ENCODE data around the gene ORM1.

ORM1 gene

DNA sequence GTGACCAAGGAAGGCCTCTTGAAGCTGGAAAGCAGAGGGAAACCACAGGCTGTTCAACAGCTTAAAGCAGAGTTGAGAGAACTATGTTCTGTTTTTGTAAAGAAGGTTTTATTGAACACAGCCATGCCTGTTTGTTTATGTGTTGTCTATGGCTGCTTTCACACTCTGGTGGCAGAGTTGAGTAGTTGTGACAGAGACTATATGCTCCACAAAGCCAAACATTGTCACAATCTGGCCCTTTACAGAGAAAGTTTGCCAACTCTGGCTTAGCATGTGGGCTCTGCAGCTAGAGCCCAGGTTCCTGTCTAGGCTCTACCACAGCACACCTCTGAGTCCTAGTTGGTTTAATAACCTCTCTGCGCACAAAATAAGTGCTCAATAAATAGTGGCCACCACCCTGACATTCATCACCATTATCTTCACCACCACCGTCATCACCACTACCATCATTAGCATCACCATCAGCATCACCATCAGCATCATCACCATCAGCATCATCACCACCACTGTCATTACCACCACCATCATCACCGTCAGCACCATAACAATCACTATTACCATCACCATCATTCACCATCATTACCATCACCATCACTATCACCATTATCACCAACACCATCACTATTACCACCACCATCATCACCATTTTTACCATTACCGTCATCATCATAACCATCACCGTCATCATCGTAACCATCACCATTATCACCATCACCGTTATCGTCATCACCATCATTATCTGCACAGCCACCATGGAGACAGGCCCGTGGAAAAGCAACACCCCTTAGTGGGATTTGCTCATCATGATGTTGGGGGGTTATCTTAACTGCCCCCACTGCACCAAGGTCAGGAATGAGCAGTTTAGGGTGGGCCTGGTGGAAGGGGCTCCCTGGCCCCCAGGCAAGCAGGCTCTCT, 46.6 kb downstream of the ORM1 start:
- Histone ChIP-seq H3K4me3 (ENCODE audit: extremely low read depth, insufficient read depth, low read length, poor library complexity, severe bottlenecking) (no peak overlapping the region), H3K27ac (ENCODE audit: low read depth, low read length, severe bottlenecking) (no peak overlapping the region), H3K4me1 (ENCODE audit: control insufficient read depth, insufficient read depth, low read length, poor library complexity, severe bottlenecking) (peaks cover 27% of the 10 kb centered on the region), H3K36me3 (ENCODE audit: control insufficient read depth, insufficient read depth, low read length) (peaks cover 40% of the 10 kb centered on the region), H3K9me3 (ENCODE audit: control insufficient read depth, low read length) (no peaks in the 10 kb centered on the region)
- 89 to 96% methylated on average over 3 to 5 of the region's 9 CpGs for WGBS, 2 experiments (ENCODE audit: insufficient coverage in 2 of 2)

DNA sequence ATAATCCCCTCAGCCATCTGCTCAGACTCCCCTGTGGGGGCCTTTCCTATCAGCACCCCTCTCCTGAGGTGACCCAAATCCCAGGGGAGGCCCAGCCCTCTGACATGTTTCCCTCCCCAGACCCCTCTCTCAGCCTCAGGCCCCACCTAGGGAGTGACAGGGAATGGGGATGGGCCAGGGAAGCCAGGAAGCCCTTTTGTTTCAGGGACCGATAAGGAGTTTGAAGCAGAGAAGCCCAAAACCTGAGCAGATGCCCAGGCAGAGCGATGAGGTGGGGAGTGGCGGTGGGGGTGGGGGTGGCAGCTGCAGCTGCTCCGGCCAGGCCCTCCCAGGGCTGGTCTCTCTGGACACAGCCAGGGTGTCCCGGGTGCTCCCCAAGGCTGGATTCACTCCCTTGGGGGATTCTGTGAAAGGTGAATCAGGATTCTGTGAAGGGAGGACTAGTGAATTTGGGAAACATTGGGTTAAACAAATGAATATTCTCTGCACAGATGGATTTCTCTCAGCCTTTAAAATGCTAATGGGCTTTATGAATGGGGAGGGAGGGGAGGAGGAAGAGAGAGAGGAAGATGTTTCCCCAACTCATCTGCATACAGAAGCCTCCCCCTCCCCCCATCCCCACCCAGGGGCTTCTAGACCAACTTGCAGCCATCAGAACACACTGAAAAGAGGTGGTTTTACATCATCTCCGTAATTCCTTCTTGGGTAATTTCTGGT, 47.5 kb downstream of the ORM1 start:
- H3K36me3 ChIP-seq (ENCODE audit: control insufficient read depth, insufficient read depth, low read length): peaks cover 33% of the 10 kb centered on the region
- H3K27ac ChIP-seq (ENCODE audit: low read depth, low read length, severe bottlenecking): no peak overlapping the region
- peaks cover 27% of the 10 kb centered on the region for H3K4me1 ChIP-seq (ENCODE audit: control insufficient read depth, insufficient read depth, low read length, poor library complexity, severe bottlenecking)
- WGBS, 2 experiments (ENCODE audit: insufficient coverage in 2 of 2): 21 to 36% methylated on average over 5 to 6 of the region's 6 CpGs
- H3K9me3 ChIP-seq (ENCODE audit: control insufficient read depth, low read length): no peaks in the 10 kb centered on the region
- H3K4me3 ChIP-seq (ENCODE audit: extremely low read depth, insufficient read depth, low read length, poor library complexity, severe bottlenecking): no peak overlapping the region

DNA sequence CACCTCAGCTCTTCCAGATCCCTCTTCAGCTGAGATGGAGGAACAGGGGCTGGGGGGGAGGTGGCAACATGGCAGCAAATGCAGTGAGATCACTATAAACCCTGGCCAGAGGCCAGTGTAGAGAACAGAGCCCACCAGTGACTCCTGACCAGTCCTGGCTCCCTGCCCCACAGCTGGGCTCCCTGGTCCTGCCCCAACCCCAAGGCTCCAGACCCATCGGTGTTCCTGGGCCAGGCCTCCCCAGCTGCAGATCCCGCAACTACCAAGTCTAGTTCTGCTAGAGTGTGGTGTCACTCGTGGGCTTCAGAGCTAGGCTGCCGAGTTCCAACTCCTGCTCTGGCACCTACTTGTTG, 48.0 kb downstream of the ORM1 start:
- H3K4me3 ChIP-seq (ENCODE audit: extremely low read depth, insufficient read depth, low read length, poor library complexity, severe bottlenecking): no peak overlapping the region
- no peaks in the 10 kb centered on the region for H3K9me3 ChIP-seq (ENCODE audit: control insufficient read depth, low read length)
- no peak overlapping the region for H3K27ac ChIP-seq (ENCODE audit: low read depth, low read length, severe bottlenecking)
- peaks cover 27% of the 10 kb centered on the region for H3K4me1 ChIP-seq (ENCODE audit: control insufficient read depth, insufficient read depth, low read length, poor library complexity, severe bottlenecking)
- H3K36me3 ChIP-seq (ENCODE audit: control insufficient read depth, insufficient read depth, low read length): peaks cover 33% of the 10 kb centered on the region
- 62 to 74% methylated on average over 2 to 4 of the region's 4 CpGs for WGBS, 2 experiments (ENCODE audit: insufficient coverage in 2 of 2)

DNA sequence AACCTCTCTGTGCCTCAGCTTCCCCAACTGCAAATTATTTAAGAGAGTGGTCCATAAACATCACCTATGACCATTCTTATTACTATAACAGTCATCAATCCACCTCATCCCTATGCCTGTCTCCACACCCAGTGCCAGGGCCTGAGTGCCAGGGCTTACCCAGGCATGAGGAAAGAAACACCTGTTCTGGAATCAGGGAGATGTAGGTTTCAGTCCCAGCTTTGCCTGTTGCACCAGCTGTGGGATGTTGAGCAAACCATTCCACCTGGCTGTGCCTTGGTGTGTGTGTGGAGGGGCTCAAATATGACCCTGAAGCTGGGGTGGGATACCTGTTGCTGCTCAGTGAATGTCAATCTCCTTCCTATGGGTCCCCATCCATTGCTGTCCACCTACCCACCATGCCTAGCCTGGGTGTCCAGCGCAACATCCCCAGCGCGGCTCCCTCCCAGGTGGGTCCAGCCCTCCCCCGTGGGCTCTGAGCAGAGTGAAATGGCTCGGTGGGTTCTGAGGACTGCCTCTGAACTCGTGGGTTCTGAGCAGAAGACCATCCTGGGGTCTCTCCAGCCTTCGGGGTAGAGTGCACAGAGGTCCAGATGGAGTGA, 48.5 kb downstream of the ORM1 start:
- no peak overlapping the region for H3K27ac ChIP-seq (ENCODE audit: low read depth, low read length, severe bottlenecking)
- peaks cover 34% of the 10 kb centered on the region for H3K36me3 ChIP-seq (ENCODE audit: control insufficient read depth, insufficient read depth, low read length)
- no peak overlapping the region for H3K4me3 ChIP-seq (ENCODE audit: extremely low read depth, insufficient read depth, low read length, poor library complexity, severe bottlenecking)
- peaks cover 23% of the 10 kb centered on the region for H3K4me1 ChIP-seq (ENCODE audit: control insufficient read depth, insufficient read depth, low read length, poor library complexity, severe bottlenecking)
- no peaks in the 10 kb centered on the region for H3K9me3 ChIP-seq (ENCODE audit: control insufficient read depth, low read length)
- WGBS, 2 experiments (ENCODE audit: insufficient coverage in 2 of 2): 84 to 90% methylated on average over 7 of the region's 7 CpGs

DNA sequence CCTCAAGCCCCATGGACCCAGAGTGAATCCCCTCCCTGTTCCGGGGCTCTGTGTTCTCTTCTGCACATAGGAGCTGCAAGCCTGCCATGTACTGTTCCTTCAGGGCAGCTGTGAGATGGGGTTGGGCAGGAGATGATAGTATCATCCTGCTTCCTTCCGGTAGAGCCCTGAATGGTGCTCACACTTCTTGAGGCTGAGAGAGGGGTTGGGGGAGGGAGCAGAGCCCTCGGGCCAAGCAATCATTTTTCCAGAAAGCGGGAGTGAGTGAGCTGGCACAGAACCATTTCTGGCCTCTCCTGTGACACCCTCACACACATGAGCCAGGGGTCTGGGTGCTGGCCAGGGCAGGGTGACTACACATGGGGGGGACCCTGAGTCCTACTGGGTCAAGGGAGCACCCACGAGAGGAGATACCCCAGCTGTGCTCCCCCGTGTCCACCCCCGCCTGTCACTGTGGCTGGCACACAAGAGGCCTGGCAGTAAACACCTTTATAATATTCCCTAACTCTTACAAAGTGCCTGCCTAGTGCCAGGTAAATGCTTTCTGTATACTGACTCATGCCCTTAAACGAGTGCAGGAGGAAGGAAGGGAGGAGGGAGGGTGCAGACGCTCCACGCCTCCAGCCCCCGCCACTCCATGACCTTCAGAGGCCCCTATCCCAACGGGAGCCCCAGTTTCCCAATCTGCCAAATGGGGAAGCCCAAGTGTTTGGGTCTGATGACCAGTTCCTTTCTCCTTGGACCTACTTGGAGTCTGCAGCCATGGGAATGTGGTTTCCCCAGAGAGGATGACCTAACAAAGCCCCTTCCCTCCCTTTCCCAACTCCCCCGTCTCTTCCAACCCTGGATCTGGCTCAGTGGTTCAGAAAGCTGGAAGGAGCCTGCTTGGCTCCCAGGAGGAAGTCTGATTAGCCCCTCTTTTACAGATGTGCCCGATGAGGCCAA, 49.3 kb downstream of the ORM1 start:
- Histone ChIP-seq H3K4me3 (ENCODE audit: extremely low read depth, insufficient read depth, low read length, poor library complexity, severe bottlenecking) (no peak overlapping the region), H3K4me1 (ENCODE audit: control insufficient read depth, insufficient read depth, low read length, poor library complexity, severe bottlenecking) (peaks cover 21% of the 10 kb centered on the region), H3K36me3 (ENCODE audit: control insufficient read depth, insufficient read depth, low read length) (peaks cover 39% of the 10 kb centered on the region), H3K27ac (ENCODE audit: low read depth, low read length, severe bottlenecking) (no peak overlapping the region), H3K9me3 (ENCODE audit: control insufficient read depth, low read length) (no peaks in the 10 kb centered on the region)
- WGBS, 2 experiments (ENCODE audit: insufficient coverage in 2 of 2): 67 to 75% methylated on average over 9 of the region's 14 CpGs

DNA sequence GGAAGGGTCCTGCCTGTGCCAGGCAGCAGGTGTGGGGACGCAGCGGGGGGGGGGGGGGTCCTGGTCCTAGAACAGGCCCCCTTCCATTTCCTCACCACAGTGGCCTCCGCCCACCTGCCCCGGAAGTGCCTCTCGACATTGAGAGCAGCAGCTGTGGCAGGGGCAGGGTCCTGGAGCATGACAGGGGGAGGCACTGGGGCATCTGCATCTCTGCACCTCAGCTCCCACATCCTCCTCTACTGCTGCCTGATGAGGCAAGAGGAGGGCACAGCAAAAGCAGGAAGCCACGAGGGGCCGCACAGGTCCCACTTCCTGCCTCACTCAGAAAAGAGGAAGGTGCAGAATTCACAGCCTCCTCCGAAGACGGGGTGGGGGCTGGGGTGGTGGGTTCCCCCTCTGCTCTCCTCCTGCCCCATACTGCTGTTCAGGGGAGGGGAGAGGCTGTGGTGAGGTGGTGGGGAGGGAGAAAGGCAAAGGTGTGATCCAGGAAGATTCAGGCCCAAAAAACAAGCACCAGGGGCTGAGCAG, 50.1 kb downstream of the ORM1 start:
- 80 to 100% methylated on average over 2 of the region's 9 CpGs for WGBS, 2 experiments (ENCODE audit: insufficient coverage in 2 of 2)

DNA sequence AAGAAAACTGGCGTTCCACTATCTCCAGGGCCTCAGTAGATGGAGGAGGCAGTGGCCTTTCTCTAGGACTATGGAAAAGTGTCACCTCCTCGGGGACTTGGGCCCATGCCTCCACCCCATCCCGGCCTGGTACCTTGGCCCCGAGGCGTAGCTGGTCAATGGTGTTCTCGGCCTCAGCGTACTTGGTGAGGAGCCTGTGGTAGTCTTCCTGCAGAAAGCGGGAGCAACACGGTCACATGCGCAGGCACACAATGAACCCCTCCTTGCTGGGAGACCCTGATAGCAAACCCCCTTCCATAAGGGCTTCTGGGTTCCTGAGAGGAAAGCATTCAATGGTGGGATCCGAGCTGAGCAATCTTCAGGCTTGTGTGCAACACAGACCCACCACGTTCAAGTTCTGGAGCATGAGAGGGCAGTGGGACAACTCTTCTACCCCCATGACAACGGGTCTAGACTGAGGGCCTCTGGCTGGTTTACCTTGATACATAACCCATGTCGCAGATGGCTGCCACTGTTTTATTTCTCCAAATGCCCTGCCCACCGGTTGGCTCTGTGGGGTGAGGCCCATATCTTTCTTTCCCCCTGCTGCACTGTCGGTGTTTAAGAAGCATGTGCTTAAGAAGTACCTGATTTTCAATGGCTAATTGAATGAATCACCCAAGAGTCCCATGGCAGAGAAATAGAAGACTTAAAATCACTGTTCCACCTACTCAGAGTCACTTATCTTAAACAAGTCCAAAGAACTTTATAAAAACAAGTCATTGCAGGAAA, 51.2 kb downstream of the ORM1 start:
- Histone ChIP-seq H3K36me3 (ENCODE audit: control insufficient read depth, insufficient read depth, low read length) (peaks cover 34% of the 10 kb centered on the region), H3K4me1 (ENCODE audit: control insufficient read depth, insufficient read depth, low read length, poor library complexity, severe bottlenecking) (peaks cover 21% of the 10 kb centered on the region), H3K27ac (ENCODE audit: low read depth, low read length, severe bottlenecking) (no peak overlapping the region), H3K4me3 (ENCODE audit: extremely low read depth, insufficient read depth, low read length, poor library complexity, severe bottlenecking) (no peak overlapping the region), H3K9me3 (ENCODE audit: control insufficient read depth, low read length) (no peaks in the 10 kb centered on the region)
- WGBS, 2 experiments (ENCODE audit: insufficient coverage in 2 of 2): 97 to 98% methylated on average over 14 to 16 of the region's 16 CpGs

More for the DNA sequence above, 50.1 kb downstream of the ORM1 start:
- H3K36me3 ChIP-seq (ENCODE audit: control insufficient read depth, insufficient read depth, low read length): peaks cover 39% of the 10 kb centered on the region
- H3K27ac ChIP-seq (ENCODE audit: low read depth, low read length, severe bottlenecking): no peak overlapping the region
- H3K4me1 ChIP-seq (ENCODE audit: control insufficient read depth, insufficient read depth, low read length, poor library complexity, severe bottlenecking): peaks cover 21% of the 10 kb centered on the region
- H3K9me3 ChIP-seq (ENCODE audit: control insufficient read depth, low read length): no peaks in the 10 kb centered on the region
- H3K4me3 ChIP-seq (ENCODE audit: extremely low read depth, insufficient read depth, low read length, poor library complexity, severe bottlenecking): no peak overlapping the region

DNA sequence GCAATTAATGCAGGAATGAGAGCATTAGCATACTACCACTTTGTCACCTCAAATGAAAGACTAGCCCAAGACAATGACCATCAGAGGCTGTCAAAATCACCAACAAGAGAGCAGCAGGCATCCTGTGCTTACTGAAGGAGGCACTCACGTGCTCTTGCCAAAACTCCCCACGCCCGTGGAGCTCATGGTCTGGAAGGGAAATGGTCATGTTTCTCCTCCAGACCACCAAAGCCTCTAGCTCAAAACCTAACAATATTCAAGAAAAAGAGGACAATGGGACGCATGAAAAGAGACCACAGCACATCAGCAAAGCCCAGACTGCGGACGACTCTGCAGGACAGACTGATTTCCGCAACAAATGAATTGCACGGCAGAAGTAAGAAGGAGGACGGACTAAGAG, 52.0 kb downstream of the ORM1 start:
- peaks cover 41% of the 10 kb centered on the region for H3K36me3 ChIP-seq (ENCODE audit: control insufficient read depth, insufficient read depth, low read length)
- WGBS, 2 experiments (ENCODE audit: insufficient coverage in 2 of 2): 75 to 80% methylated on average over 7 of the region's 9 CpGs
- no peak overlapping the region for H3K4me3 ChIP-seq (ENCODE audit: extremely low read depth, insufficient read depth, low read length, poor library complexity, severe bottlenecking)
- no peak overlapping the region for H3K27ac ChIP-seq (ENCODE audit: low read depth, low read length, severe bottlenecking)
- H3K4me1 ChIP-seq (ENCODE audit: control insufficient read depth, insufficient read depth, low read length, poor library complexity, severe bottlenecking): peaks cover 21% of the 10 kb centered on the region
- H3K9me3 ChIP-seq (ENCODE audit: control insufficient read depth, low read length): no peaks in the 10 kb centered on the region

DNA sequence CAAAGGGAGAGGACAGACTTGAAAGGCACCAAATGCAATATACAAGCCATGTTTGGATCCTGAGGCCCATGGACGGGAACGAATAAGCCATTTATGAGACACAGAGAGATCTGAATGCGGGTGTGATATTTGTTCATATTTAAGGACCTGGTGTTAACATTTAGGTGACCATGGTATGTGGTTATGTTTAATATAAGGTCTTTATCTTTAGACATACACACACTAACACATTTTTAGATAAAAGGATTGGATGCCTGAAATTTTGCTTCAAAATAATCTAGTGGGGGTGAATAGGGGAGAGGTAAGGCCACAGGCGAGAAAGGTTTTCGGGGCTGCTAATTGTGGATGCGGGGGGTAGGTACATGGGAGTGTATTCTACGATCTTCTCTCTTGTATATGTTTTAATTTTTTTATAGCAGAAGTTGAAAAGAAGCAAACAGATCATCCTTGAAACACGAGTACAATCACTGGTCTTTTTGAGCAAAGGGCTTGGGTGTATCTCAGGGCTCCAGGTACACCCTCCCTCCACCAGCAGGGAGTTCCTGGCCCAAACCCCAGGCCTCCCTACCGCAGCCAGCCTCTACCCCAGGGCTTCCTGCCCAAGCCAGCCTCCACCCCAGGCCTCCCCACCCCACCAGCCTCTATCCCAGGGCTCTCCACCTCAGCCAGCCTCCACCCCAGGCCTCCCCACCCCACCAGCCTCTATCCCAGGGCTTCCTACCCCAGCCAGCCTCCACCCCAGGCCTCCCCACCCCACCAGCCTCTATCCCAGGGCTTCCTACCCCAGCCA, 52.7 kb downstream of the ORM1 start:
- H3K9me3 ChIP-seq (ENCODE audit: control insufficient read depth, low read length): no peaks in the 10 kb centered on the region
- 89 to 99% methylated on average over 6 to 7 of the region's 9 CpGs for WGBS, 2 experiments (ENCODE audit: insufficient coverage in 2 of 2)
- peaks cover 47% of the 10 kb centered on the region for H3K36me3 ChIP-seq (ENCODE audit: control insufficient read depth, insufficient read depth, low read length)
- no peak overlapping the region for H3K4me3 ChIP-seq (ENCODE audit: extremely low read depth, insufficient read depth, low read length, poor library complexity, severe bottlenecking)
- H3K4me1 ChIP-seq (ENCODE audit: control insufficient read depth, insufficient read depth, low read length, poor library complexity, severe bottlenecking): peaks cover 21% of the 10 kb centered on the region
- H3K27ac ChIP-seq (ENCODE audit: low read depth, low read length, severe bottlenecking): no peak overlapping the region
